PC-3 (cell line): ENCODE measurements around the gene TOLLIP. TPM values are rescaled to one million over a fixed set of nuclear protein-coding genes. Genes with fewer than 3 reads are reported as not detected.

Experiments
- ATAC-seq: fragments of 200-7000 bp; cut with Tn5 transposase; 2 replicates; pipeline ENCODE4 v1.9.1; 2020; ENCODE audit warnings: mild to moderate bottlenecking, moderate library complexity
- BruUV-seq: library from RNA; stranded (reverse); fragments of 400-500 nt; replicated peaks from 2 replicates; lab custom pipeline; 2021; lab: Mats Ljungman, UMichigan
- CTCF ChIA-PET: fragments of 300-600 bp; sonication (Branson Sonifier 250); formaldehyde crosslinking; loops from one replicate; lab custom pipeline; 2022; ENCODE audit warnings: antibody characterized with exemption; lab: Charles Lee
- POLR2A ChIA-PET: fragments of 300-600 bp; sonication (Branson Sonifier 250); formaldehyde crosslinking; loops from one replicate; lab custom pipeline; 2022; ENCODE audit warnings: antibody characterized with exemption; ENCODE audit not compliant: unreplicated experiment; lab: Charles Lee
- DNase-seq: peaks from one replicate; pipeline ENCODE4 v3.0.0-alpha.2; 2015
- H2AFZ ChIP-seq: fragments of 300-600 bp; sonication (generic); 2 replicates; pipeline ENCODE4 v1.6.0; 2016; ENCODE audit warnings: antibody characterized with exemption, low read length
- H3F3A ChIP-seq: fragments of 300-600 bp; sonication (generic); one replicate; pipeline ENCODE4 v1.6.0; 2017; ENCODE audit warnings: antibody characterized with exemption, low read length, control low read depth, mild to moderate bottlenecking; ENCODE audit not compliant: unreplicated experiment
- H3K27ac ChIP-seq: fragments of 300-600 bp; sonication (generic); 2 replicates; pipeline ENCODE4 v1.5.1; 2016; ENCODE audit warnings: mild to moderate bottlenecking, low read length
- H3K27me3 ChIP-seq: fragments of 300-600 bp; sonication (generic); 2 replicates; pipeline ENCODE4 v1.6.1; 2016; ENCODE audit warnings: low read length, mixed read lengths
- H3K36me3 ChIP-seq: fragments of 300-600 bp; sonication (generic); 2 replicates; pipeline ENCODE4 v1.6.1; 2016; ENCODE audit warnings: low read depth, mixed run types, low read length, mixed read lengths
- H3K4me1 ChIP-seq: fragments of 300-600 bp; sonication (generic); 2 replicates; pipeline ENCODE4 v1.5.1; 2016; ENCODE audit warnings: low read length; ENCODE audit not compliant: insufficient read depth
- H3K4me2 ChIP-seq: fragments of 300-600 bp; sonication (generic); 2 replicates; pipeline ENCODE4 v1.6.0; 2016; ENCODE audit warnings: low read length
- H3K4me3 ChIP-seq: fragments of 300-600 bp; sonication (generic); 2 replicates; pipeline ENCODE4 v1.5.1; 2016; ENCODE audit warnings: mild to moderate bottlenecking, low read length, mixed read lengths
- H3K79me2 ChIP-seq: fragments of 300-600 bp; sonication (generic); 2 replicates; pipeline ENCODE4 v1.6.1; 2017; ENCODE audit warnings: low read length, mixed read lengths
- H3K9ac ChIP-seq: fragments of 300-600 bp; sonication (generic); 2 replicates; pipeline ENCODE4 v1.6.0; 2016; ENCODE audit warnings: mild to moderate bottlenecking, low read length
- H3K9me2 ChIP-seq: fragments of 300-600 bp; sonication (generic); replicated peaks from 2 replicates; pipeline ENCODE4 v1.6.1; 2016; ENCODE audit warnings: mixed run types, low read length, mixed read lengths
- H3K9me3 ChIP-seq: fragments of 300-600 bp; sonication (generic); 2 replicates; pipeline ENCODE4 v1.6.1; 2016; ENCODE audit warnings: low read length, mixed read lengths
- H4K20me1 ChIP-seq: fragments of 300-600 bp; sonication (generic); 2 replicates; pipeline ENCODE4 v1.6.1; 2016; ENCODE audit warnings: low read length, mixed read lengths
- CTCF ChIP-seq: fragments of 300-600 bp; sonication (generic); conservative IDR thresholded peaks from 2 replicates; pipeline ENCODE4 v1.5.1; 2017; ENCODE audit warnings: antibody characterized with exemption, low read depth, mild to moderate bottlenecking, low read length
- EZH2 ChIP-seq: fragments of 300-600 bp; sonication (generic); IDR thresholded peaks from one replicate; pipeline ENCODE4 v1.6.1; 2017; ENCODE audit warnings: antibody characterized with exemption, mild to moderate bottlenecking, low read length; ENCODE audit not compliant: unreplicated experiment
- EZH2phosphoT487 ChIP-seq: fragments of 300-600 bp; sonication (generic); IDR thresholded peaks from 2 replicates; pipeline ENCODE4 v1.6.1; 2018; ENCODE audit warnings: mild to moderate bottlenecking, antibody characterized with exemption, low read length, borderline replicate concordance
- intact Hi-C: fragments of 100-400 bp; cut with micrococcal nuclease; formaldehyde crosslinking; loops from 2 replicates; pipeline ENCODE4 v1.9.0; 2023
- total RNA-seq: library from RNA; depleted of rRNA; stranded (reverse); fragments of >200 nt; gene quantifications from 2 replicates; pipeline ENCODE4 v1.2.3, GENCODE V29; 2014

The TOLLIP gene
- total RNA-seq, 1 experiment from 2014 or later: 43.2 TPM

DNA sequence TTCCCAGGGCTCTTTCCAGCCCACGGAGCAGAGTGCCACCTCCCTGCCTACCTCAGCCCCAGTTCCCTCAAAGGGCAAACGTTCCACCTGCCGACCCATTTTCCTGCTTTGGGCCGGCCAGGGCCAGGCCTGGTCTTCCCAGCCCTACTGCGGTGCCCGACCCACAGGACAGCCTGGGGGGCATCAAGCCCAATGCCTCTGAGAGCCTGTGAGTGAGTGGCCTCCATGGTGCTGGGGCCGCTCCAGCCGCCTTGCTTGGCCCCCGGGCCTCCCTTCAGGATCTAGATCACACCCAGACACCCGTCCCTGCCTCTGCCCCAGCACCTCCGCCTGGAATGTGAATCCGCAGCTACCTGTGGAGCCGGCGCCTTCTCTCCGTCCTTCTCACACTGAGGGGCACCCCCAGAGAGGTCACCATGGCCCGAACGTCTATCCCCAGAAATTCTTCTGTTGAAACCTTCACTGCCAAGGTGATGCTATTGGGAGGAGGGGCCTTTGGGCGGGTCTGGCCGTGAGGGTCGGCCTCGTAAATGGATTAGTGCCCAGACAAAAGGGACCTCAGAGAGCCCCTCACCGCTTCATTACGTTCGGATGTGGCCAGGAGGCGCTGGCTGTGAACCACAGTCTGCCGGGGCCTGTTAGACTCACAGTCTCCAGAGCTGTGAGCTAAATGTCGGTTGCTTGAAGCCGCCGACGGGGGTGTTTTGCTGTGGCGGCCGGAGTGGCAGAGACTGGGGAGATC, 44.1 kb upstream of the TOLLIP start:
- no peak overlapping the region for H3K27ac ChIP-seq
- no peaks in the 10 kb centered on the region for H3K79me2 ChIP-seq
- ChIA-PET CTCF (no interaction called here), POLR2A (no interaction called here)
- no peak overlapping the region for H3K9ac ChIP-seq
- H3F3A ChIP-seq: no peaks in the 10 kb centered on the region
- no peak overlapping the region for H2AFZ ChIP-seq
- no peaks in the 10 kb centered on the region for H3K4me1 ChIP-seq
- intact Hi-C loops: no loop called here
- no TSS peak for BruUV-seq
- no peak overlapping the region for H3K4me2 ChIP-seq
- no peaks in the 10 kb centered on the region for H4K20me1 ChIP-seq
- no peaks in the 10 kb centered on the region for H3K9me2 ChIP-seq
- H3K4me3 ChIP-seq: no peak overlapping the region
- H3K27me3 ChIP-seq: peaks cover 11% of the 10 kb centered on the region; the same call in 1 of the 2 replicates
- no peaks in the 10 kb centered on the region for H3K36me3 ChIP-seq
- ATAC-seq: no peak
- DNase-seq: no peak
- H3K9me3 ChIP-seq: no peaks in the 10 kb centered on the region
- no peak for TF ChIP-seq EZH2
- no peak for TF ChIP-seq CTCF
- no peak for TF ChIP-seq EZH2phosphoT487

- intact Hi-C loops: no loop called here
Measured at GRCh38 chr11:1352696-1353382, 43.4 kb upstream of the TOLLIP start.

More at GRCh38 chr11:1352696-1353382, 43.4 kb upstream of the TOLLIP start:
- Histone ChIP-seq H3K9me2 (no peaks in the 10 kb centered on the region), H3K36me3 (no peaks in the 10 kb centered on the region), H3K9ac (no peak overlapping the region), H3K79me2 (no peaks in the 10 kb centered on the region), H4K20me1 (no peaks in the 10 kb centered on the region), H3K9me3 (no peaks in the 10 kb centered on the region), H2AFZ (no peak overlapping the region), H3F3A (no peaks in the 10 kb centered on the region), H3K27ac (no peak overlapping the region), H3K27me3 (peaks cover 11% of the 10 kb centered on the region; the same call in 1 of the 2 replicates), H3K4me1 (no peaks in the 10 kb centered on the region), H3K4me2 (no peak overlapping the region), H3K4me3 (no peak overlapping the region)
- DNase-seq (no peak), ATAC-seq (no peak)
- CTCF ChIA-PET: no interaction called here
- no TSS peak for BruUV-seq
- TF ChIP-seq EZH2: no peak
- no peak for TF ChIP-seq CTCF
- no peak for TF ChIP-seq EZH2phosphoT487
- POLR2A ChIA-PET: no interaction called here
